Measurements from ENCODE around the gene ZCWPW1.
"Not testable (repeated sequence)": the region's sequence is repeated elsewhere in the genome, so short reads cannot be mapped to it uniquely, and the experiment has no call there.

Gene ZCWPW1

GRCh38 chr7:100400656-100401055 is 27.8 kb downstream of the ZCWPW1 start:
- peak; percentile 32 for DNase-seq (ENCODE audit: low spot score)

- no peak for DNase-seq (ENCODE audit: low spot score)
These were observed 28.5 kb downstream of the ZCWPW1 start for GRCh38 chr7:100400041-100400440.

GRCh38 chr7:100398239-100398638 is 30.3 kb downstream of the ZCWPW1 start:
- no peak for DNase-seq (ENCODE audit: low spot score)

GRCh38 chr7:100397315-100398081 is 31.0 kb downstream of the ZCWPW1 start:
- no peak for DNase-seq (ENCODE audit: low spot score)

DNA sequence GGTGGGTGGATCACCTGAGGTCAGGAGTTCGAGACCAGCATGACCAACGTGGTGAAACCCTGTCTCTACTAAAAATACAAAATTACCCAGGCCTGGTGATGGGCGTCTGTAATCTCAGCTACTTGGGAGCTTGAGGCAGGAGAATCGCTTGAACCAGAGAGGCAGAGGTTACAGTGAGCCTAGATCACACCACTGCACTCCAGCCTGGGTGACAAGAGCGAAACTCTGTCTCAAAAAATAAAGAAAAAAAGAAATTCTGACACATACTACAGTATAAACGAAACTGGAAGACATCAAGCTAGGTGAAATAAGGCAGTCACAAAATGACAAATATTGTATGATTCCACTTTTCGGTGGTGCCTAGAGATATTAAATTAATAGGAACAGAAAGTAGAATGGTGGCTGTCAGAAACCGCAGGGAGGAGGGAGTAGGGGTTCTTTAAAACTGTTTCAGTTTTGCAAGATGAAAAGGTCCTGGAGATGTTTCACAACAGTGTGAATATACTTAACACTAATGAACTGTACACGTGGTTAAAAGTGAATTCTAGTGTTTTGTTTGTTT is 32.0 kb downstream of the ZCWPW1 start:
- DNase-seq (ENCODE audit: low spot score), result no peak

DNA sequence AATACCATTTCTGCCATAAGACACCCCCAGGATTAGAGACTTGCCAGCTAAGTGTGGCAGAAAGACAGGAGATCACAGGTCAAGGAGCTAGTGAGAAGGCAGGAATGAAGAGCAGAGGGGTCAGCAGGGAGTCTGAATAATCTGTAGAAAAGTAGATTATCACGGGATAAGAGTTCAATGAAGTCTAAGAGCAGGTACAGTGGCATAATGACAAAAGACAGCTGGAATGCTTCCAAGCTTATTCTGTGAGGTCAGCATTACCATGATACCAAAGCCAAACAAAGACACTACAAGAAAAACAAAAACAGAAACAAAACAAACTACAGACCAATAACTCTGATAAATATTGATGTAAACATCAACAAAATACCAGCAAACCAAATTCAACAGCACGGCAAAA is 34.4 kb downstream of the ZCWPW1 start:
- no peak for DNase-seq (ENCODE audit: low spot score)

GRCh38 chr7:100393233-100393905 is 35.1 kb downstream of the ZCWPW1 start:
- no peak for DNase-seq (ENCODE audit: low spot score)

DNA sequence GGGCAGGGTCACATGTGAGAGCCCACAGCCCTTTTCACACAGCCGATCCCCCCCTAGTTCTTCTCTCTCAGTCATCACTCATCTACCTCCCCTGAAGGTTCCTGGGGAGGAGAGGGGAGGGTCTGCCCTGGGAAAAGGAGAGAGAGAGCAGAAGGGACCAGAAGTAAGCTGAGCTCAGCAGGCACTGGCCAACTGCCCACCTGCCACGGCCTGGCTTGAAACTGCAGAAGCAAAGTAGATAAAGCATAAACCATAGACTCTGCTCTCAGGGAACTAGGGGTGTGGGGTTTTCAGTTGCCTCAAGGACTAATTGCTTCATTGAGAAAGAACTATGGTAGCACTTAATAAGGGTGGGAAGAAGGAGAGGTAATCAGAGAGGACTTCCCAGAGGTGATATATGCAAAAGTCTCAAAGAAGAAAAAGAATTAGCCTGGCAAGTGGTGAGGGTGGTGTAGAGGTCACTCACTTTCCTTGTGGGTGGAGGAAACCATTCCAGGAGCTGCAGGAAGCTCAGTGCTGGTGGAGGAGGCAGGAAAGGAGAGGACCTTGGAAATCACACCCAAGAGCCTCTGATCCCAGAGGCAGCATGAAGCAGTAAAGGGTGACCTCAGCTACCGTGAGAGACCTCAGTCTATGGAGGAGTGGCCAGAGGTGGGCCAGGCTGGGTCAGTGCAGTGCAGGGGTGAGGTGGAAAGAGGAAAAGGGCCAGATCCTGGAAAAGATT is 38.1 kb downstream of the ZCWPW1 start:
- DNase-seq (ENCODE audit: low spot score), result no peak

GRCh38 chr7:100389437-100390088 is 38.9 kb downstream of the ZCWPW1 start:
- DNase-seq (ENCODE audit: low spot score), result no peak

GRCh38 chr7:100387695-100388094 is 40.8 kb downstream of the ZCWPW1 start:
- DNase-seq (ENCODE audit: low spot score), result no peak

DNA sequence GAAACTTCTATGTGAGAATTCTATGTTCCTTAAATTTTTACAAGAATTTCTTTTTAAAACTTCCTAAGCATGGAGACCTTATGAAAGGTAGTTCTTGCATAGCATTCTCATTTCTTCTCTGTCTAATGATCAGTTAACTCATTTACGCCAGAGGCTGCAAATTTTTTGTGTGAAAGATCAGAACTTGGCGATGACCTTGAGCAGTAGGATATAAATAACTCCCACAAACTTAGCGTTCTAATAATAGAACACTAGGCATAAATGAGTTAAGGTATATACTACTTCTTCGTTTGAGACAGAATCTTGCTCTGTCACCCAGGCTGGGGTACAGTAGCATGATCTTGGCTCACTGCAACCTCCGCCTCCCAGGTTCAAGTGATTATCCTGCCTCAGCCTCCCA is 41.6 kb downstream of the ZCWPW1 start:
- no peak for DNase-seq (ENCODE audit: low spot score)

DNA sequence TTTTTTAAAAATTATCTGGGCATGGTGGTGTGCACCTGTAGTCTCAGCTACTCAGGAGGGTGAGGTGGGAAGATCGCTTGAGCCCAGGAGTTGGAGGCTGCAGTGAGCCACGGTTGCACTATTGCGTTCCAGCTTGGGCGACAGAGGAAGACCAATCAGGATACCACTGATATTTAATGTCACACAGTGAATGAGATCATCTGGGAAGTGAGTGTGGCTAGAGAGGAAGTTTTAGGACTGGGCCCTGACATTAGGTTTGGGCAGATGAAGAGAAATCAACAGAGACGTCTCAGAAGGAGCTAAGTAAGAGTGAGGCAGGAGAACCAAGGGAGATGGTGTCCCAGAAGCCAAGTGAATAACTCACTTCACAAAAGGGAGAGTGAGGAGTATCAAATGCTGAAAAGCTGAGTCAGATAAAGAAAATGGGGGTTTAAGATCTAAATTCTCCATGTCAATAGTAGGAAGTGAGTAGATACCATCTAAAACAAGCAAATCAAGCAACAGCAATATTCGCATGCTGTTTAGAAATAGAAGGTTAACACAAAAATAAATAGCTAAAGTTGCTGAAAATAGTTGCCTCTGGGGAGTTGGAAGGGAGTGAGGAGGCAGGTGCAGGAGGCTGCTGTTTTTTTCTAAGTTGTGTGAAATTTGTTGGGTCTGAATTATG is 43.7 kb downstream of the ZCWPW1 start:
- no peak for DNase-seq (ENCODE audit: low spot score)

GRCh38 chr7:100382234-100382853 is 46.2 kb downstream of the ZCWPW1 start:
- not testable (repeated sequence) for DNase-seq (ENCODE audit: low spot score)

- not testable (repeated sequence) for DNase-seq (ENCODE audit: low spot score)
These were observed 46.8 kb downstream of the ZCWPW1 start for GRCh38 chr7:100381531-100382233.

DNA sequence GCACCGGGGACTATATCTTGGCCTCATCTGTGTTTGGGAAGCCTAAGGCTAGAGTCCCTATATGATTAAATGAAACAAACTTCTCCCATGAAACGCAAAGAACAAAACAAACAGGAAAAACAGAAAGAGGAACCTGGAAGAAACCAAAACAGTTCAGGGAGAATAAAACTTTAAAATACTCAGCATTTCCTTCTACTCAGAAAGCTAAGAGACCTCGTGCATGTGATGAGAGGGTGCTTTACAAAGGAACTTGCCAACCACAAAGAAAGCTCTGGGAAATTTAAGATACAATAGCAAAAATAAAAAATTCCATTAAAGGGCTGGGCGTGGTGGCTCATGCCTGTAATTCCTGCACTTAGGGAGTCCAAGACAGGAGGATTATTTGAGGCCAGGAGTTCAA is 48.3 kb downstream of the ZCWPW1 start:
- DNase-seq (ENCODE audit: low spot score), result no peak

- no peak for DNase-seq (ENCODE audit: low spot score)
These were observed 50.3 kb downstream of the ZCWPW1 start for GRCh38 chr7:100378114-100378755.

DNA sequence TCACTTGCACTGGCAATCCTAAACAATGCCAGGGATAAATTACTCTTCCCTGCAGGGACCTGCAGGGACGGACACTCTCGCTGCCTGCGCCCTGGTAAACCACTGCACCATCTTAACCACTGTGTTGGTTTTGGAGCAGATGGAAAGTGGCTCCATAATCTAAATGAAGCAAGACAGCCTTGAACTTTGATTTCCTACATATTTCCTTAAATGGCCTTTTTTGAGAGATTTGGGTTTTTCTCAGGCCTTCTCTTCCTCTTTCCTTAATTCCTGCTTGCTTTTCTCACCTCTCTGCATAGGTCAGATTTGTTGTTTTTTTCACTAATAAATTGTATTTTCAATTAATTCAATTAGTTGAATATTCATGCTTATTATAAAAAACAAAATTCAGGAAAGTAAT is 52.4 kb downstream of the ZCWPW1 start:
- no peak for DNase-seq (ENCODE audit: low spot score)

DNA sequence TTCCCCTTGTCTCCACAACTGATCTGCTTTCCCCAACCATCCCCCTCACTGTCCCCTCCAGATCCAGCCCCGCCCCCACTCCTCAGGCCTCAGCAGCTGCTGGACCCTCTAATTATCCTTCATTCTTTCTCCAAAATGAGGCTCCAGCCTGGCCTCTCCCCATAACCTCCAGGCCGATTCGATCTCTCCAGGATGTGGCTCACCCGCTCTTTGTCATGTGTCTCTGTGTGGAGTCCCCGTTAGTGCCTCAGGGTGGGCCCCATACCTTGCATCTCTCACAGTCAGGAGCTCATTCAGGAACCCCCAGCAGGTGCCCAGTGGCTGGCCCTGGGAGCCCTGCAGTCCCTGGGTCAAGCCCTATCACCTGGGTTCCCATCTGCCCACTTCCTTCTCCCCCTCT is 53.9 kb downstream of the ZCWPW1 start:
- no peak for DNase-seq (ENCODE audit: low spot score)

DNA sequence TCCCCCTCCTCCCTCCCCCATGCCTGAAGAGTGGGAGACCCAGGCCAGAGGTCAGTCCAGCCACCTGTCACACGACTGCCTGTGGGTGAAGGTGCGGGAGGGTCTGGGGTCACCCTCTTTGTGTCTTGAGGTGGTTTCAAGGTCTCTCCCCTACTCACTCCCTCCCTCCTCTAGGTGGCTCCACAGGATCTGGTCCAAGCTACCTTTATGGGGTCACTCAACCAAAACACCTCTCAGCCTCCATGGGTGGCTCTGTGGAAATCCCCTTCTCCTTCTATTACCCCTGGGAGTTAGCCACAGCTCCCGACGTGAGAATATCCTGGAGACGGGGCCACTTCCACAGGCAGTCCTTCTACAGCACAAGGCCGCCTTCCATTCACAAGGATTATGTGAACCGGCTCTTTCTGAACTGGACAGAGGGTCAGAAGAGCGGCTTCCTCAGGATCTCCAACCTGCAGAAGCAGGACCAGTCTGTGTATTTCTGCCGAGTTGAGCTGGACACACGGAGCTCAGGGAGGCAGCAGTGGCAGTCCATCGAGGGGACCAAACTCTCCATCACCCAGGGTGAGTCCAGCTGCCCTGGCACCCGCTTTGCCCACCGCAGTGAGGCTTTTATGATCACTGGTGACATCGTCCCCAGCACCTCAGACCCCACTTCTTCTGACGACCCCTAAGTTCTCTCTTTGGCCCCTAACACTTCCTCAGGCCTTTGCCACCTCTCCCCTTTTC is 54.5 kb downstream of the ZCWPW1 start:
- not testable (repeated sequence) for DNase-seq (ENCODE audit: low spot score)
